HG02798 (cell line): ENCODE results near the gene RBM39.
"Not testable (repeated sequence)": the region's sequence is repeated elsewhere in the genome, so short reads cannot be mapped to it uniquely, and the experiment has no call there.

Source experiments
- ATAC-seq: cut with Tn5 transposase; IDR thresholded peaks from one replicate; pipeline ENCODE4 v1.9.1; 2021; ENCODE audit warnings: mild to moderate bottlenecking; ENCODE audit not compliant: unreplicated experiment, poor library complexity

Gene RBM39

GRCh38 chr20:35729836-35730582, 12.1 kb downstream of the RBM39 start:
- ATAC-seq: no peak

DNA sequence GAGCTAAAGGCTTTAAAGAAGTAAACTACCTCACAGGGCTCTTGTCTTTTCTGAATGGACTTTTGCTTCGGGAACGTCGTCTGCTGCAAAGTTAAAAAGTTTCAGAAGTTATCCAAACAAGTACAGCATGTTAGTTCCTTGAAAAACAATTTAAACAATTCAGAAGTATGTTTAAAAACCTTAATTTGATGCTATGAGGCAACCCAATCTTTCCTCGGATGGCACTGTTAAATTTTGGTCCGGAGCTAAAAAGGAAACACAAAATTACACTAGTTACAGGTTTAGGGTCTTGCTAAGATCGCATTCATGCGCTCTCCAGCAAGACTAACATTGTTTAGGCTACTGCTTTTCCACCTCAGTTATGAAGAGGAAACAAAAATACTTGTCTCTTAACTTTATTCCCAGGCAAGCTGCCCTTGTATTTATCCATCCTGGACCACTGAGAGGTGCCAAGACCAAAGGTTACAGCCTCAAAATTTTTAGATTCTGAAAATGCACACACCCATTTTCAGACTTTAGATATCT, 12.7 kb downstream of the RBM39 start:
- no peak for ATAC-seq

GRCh38 chr20:35726842-35727711, 15.0 kb downstream of the RBM39 start:
- no peak for ATAC-seq

DNA sequence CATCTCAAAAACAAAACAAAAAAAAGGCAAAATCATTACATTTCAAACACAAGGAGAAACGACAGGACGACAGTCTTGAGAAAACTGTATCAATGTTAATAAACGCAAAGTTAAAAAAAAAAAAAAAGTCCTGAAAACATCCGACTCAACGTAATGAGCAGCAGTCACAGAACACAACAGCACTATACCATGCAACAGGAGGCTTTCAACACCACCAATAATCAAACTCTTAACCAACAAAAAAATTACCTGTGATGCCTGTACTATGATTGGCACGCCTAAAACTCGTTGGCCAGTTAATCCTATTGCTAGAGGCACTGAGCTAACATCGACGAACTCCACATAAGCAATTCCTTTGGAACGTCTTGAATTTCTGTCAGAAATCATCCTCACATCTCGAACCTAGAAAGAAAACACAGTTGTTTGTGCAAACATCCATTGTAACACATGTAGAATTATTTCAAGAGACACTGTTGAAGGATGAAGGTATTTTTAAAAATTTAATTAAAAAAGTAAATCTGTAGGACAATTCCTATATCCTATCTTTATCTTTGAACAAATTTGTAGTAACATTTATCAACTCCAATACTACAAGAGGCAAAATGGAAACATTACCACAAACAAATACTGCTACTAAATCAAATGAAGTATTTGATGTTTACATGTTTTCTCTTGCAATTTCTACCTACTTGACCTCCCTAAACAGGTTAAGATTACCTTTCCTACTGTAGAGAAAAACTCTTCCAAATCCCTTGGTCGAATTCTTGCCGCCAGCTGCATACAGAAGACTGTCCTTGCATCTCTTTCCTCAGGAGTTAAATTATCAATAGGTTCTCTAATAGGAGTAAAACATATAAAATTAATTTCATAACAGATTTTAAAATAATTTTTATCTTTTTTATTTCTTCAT, 17.5 kb downstream of the RBM39 start:
- ATAC-seq: no peak

- ATAC-seq: not testable (repeated sequence)
Measured at GRCh38 chr20:35723652-35724320, 18.3 kb downstream of the RBM39 start.

- not testable (repeated sequence) for ATAC-seq
Measured at GRCh38 chr20:35723275-35723639, 18.8 kb downstream of the RBM39 start.

DNA sequence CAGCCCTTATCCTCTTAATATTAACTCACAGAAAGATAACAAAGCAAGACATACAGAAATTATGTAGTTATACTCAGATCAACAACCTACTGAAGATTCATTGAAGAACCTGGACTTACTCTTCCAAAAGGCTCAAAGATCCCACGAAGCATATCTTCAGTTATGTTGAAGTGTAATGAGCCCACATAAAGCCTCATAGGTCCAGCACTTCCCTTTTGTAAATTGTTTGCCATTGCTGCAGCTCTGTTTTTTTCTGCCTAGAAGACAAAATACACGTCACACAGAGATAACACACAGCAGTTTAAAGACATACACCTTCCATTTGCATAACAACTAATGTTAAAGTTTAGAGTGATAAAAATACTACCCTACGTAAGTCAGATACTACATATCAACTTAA, 20.4 kb downstream of the RBM39 start:
- ATAC-seq: no peak

DNA sequence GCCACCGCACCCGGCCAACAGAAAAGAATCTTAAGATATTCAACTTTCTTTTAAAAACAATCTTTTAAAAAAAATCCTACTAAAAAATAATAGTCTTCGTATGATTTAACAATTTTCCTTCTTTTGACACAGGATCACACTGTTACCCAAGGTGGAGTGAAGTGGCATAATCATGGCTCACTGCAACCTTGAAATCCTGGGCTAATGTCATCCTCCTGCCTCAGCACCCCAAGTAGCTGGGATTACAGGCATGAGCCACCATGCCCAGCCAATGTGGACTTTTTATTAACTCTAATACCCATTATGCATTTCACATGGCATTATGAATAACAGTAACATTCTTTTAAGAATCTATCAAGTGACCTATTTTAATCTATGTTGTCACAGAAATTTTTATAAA, 20.8 kb downstream of the RBM39 start:
- no peak for ATAC-seq

DNA sequence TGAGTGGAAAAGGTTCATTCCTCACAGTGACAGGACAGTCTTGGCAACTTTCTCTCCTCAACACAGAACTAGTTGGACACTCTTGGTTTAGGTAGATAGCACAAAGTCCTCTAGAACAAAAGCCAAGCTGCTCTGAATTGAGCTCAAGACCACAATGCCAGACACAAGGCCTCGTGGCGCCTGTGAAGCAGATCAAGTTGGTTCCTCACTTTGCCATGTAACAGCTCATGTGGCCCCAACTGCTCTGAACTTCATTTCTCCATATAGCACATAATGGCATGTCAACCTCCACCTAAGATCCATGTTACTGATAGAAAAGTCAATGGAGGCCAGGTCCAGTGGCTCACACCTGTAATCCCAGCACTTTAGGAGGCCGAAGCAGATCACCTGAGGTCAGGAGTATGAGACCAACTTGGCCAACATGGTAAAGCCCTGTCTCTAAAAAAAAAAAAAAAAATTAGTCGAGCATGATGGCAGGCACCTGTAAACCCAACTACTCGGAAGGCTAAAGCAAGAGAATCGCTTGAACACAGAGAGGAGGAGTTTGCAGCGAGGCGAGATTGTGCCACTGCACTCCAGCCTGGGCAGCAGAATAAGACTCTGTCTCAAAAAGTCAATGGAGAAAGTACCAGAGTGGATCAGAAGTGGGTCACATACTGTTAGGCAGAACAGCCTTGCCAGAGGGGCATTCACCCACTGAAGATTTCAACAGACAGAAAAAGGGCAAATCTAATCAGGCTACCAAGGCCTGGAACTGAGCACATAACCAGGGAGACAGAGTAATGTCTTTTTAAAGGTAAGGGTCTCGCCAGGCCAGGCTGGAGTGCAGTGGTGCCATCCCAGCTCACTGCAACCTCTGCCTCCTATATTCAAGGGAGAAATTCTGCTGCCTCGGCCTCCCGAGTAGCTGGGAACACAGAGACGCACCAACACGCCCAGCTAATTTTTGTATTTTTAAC, 21.6 kb downstream of the RBM39 start:
- ATAC-seq: no peak

DNA sequence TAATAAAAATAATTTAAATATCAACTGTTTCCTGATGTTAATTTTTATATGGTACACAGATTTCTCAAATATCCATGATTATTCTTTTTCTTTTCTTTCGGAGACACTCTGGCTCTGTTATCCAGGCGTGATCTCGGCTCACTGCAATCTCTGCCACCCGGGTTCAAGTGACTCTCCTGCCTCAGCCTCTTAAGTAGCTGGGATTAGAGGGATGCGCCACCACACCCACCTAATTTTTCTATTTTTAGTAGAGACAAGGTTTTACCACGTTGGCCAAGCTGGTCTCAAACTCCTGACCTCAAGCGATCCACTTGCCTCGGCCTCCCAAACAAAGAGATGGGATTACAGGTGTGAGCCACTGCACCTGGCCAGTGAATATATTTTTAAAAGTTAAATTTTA, 22.3 kb downstream of the RBM39 start:
- no peak for ATAC-seq

- ATAC-seq: no peak
Measured at GRCh38 chr20:35718972-35719635, 23.0 kb downstream of the RBM39 start.

DNA sequence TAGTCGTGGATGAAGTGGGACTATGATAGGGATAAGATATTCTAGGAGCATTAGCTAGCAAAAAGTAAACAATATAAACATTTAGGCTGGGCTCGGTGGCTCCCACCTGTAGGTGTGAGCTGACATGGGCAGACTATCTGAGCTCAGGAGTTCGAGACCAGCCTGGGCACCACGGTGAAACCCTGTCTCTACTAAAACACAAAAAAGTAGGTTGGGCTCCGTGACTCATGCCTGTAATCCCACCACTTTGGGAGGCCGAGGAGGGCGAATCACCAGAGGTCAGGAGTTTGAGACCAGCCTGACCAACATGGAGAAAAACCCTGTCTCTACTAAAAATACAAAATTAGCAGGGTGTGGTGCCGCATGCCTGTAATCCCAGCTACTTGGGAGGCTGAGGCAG, 23.7 kb downstream of the RBM39 start:
- not testable (repeated sequence) for ATAC-seq

- ATAC-seq: no peak
Measured at GRCh38 chr20:35716330-35716729, 25.7 kb downstream of the RBM39 start.

- ATAC-seq: no peak
Measured at GRCh38 chr20:35715652-35716051, 26.4 kb downstream of the RBM39 start.

DNA sequence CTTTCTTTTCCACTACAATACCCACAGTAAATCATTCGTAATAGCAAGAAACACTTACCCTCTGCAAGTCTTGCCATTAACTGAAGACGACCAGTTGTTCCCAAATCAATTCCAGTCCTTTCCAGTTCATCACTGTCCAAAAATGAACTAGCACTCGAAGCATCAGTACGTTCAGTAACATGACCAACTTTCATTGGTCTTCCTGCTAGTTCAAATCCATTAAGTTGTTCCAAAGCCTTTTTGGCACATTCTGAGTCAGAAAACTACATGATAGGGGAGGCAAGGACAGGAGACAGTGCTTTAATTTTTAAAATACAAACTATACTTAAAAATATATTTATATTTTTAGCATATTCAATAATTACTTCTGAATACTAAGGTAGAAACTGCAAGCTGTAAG, 27.9 kb downstream of the RBM39 start:
- ATAC-seq: no peak

GRCh38 chr20:35713120-35713519, 28.9 kb downstream of the RBM39 start:
- ATAC-seq: not testable (repeated sequence)

GRCh38 chr20:35711588-35712209, 30.4 kb downstream of the RBM39 start:
- ATAC-seq: no peak
